Measurements from ENCODE around the gene LRMDA.

Gene LRMDA

DNA sequence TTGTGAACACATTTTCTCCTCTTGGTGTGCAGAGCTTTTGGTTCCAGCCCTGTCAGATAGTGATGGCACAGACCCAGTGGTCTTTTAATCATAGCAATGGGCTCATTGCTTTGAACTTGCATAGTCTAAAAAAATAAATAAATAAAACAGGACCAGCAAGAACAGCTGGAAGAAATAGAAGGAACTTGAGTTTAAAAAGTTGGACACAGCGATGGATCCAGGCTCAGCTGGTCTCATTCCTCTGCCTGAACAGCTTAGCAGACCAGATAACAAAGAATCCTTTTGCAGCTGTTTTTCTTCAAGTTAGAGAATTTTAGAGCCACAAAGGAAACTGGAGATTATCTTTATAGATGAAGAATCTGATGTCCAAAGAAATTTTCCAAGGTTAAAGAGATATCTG lies 1005.6 kb downstream of the LRMDA start:
- DNase-seq, result no peak

- DNase-seq, result no peak
These were observed 1009.0 kb downstream of the LRMDA start for GRCh38 chr10:76440426-76440825.

- no peak for DNase-seq
These were observed 1010.7 kb downstream of the LRMDA start for GRCh38 chr10:76442113-76442512.

GRCh38 chr10:76444034-76444800 lies 1012.8 kb downstream of the LRMDA start:
- DNase-seq, result no peak

DNA sequence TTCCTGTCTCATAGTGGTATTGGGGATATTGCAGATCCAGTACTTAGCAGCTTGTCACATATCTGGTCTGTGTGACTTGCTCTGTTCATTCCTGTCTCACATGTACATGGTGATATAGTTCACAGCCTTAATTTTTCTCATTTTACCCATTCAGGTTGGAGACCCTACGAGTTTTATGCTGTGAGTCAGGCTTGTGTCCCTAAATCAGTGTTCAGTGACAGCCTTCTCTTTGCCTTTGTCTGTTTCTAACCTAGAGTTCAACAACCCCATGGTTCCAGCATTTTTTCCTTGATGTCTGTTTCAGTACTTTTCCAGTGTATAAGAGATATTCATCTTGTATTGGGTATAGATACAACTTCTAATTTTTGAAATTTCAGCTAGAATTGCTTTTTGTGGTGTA lies 1016.2 kb downstream of the LRMDA start:
- DNase-seq, result no peak

DNA sequence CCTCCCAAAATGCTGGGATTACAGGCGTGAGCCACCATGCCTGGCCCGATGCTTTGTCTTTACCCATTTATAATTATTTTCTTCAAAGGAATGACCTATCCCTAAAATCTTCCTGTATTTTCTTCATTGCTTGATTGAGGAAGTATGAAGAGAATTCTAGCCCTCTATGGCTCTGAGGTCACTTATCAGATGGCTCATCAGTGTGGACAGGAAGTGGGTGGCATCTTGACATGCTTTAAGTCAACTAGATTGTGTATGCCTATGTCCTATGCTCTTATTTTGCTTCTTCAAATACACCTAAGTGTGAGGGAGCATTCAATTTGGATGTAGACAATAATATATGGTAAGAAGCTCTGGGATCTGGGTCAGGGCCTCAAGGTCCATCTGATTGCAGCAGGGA lies 1020.5 kb downstream of the LRMDA start:
- DNase-seq, result peak; percentile 53

DNA sequence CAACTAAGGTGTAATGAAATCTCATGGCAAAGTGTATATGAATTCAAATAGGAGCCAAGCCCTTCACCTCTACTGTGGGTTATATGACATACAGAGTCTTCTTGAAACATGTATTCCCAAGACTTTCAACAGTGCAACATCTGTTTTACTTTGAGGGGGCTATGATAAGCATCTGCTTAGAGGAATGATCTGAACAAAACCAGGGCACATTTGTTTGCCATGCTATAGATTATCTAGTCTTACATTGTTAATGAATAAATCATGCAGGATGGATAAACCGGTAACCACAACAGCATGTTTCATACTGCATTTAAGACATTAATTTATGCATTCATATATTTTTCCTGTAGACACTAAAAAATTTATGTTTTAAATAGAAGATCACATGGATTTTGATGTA lies 1021.9 kb downstream of the LRMDA start:
- DNase-seq, result no peak

DNA sequence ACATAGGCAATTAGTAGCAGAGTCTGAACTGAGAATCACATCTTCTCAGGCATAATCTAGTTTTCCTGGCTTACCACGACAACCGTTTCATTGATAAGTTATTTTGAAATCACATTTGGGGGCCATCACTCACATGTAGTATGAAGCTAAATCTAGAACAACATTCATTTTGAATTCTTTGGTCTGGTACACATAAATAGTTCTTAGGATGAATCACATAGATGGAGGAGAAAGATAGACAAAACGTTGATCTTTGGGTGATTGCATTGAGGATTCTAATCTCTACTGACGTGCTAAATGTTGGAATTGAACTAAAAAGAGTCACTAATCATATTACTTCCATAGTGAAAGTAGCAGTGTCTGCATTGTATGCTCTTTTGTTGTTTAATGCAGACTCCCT lies 1022.6 kb downstream of the LRMDA start:
- no peak for DNase-seq

DNA sequence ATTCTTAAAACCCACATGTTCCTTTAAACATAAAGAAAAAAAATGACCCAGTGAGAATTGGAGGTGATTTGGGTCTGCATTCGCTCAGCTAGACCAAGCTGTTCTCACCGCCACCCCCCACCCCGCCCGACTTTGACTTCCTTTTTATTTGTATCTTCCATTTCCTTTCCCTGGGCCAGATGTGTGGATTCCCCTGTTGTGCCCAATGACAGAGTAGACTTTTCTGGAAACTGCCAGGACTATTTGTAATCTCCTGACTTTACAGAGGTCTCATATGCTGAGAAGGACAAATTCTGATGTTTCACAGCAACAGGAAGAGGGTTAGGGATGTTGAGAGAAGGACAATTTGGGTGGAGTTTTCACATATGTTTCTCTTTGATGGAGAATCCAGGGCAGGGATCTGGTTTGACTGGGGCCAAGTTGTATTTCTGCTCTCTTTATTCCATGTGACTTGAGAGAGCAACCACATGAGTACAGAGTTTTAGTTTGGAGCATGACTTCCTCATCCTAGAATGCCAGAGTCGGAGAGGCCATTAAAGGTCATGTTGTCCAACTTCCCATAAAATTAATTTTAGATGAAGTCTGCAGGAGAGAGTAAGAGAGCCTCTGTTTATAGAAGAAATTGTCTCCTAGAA lies 1023.2 kb downstream of the LRMDA start:
- DNase-seq, result no peak

- no peak for DNase-seq
These were observed 1024.8 kb downstream of the LRMDA start for GRCh38 chr10:76456197-76456596.

GRCh38 chr10:76459016-76459730 lies 1027.7 kb downstream of the LRMDA start:
- no peak for DNase-seq

DNA sequence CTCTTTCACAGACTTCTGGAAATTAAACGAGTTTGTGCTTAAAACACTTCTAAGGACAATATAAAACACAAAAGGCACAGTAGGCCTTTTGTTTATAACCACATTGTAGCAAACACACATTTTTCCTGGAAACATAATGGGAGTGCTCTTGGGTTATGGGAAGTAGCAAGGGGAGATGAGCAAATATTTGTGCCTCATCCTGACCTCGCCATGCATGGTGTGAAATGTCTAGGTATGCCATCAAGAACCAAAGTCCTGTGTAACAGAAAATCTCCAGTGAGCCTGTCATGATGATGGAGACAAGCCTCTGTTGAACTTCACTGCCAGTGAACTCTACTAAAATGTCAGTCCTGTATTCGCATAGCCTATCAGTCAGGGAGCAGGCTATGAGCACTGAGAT lies 1029.6 kb downstream of the LRMDA start:
- DNase-seq, result no peak

- DNase-seq, result no peak
These were observed 1031.7 kb downstream of the LRMDA start for GRCh38 chr10:76463111-76463510.

DNA sequence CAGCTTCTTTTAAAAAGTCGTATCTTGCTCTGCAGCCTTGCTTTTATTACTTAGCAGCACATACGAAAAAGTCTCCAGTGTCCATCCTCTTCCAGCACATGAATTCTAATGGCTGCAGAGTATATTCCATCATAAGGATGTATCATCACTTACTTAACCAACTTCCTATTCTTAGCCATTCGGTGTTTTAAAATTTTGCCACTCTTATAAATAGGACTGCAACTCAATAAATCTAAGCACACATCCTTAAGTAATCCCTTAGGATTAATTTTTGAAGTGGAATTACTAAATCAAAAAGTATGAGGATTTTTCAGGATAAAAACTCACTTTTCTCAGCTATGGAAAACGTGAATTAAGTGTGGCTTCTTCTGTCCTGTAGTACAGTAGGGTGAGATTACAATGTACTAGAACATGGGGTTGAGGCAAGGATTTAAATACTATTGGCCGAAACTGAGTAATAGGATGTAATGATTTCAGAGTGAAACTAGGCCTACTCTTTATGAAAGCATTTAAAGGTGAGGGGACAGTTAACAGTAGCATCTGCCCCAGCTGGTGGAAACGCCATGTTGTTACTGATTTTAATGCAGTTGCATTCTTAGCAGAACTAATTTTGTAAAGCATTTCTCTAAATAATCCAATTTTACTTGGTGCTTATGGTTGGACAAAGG lies 1035.5 kb downstream of the LRMDA start:
- DNase-seq, result no peak

GRCh38 chr10:76469675-76470074 lies 1038.3 kb downstream of the LRMDA start:
- DNase-seq, result no peak

GRCh38 chr10:76479103-76479790 lies 1047.8 kb downstream of the LRMDA start:
- no peak for DNase-seq

- DNase-seq, result no peak
These were observed 1049.8 kb downstream of the LRMDA start for GRCh38 chr10:76481178-76481577.

- no peak for DNase-seq
These were observed 1056.2 kb downstream of the LRMDA start for GRCh38 chr10:76487582-76487981.

- no peak for DNase-seq
These were observed 1057.2 kb downstream of the LRMDA start for GRCh38 chr10:76488602-76489001.

DNA sequence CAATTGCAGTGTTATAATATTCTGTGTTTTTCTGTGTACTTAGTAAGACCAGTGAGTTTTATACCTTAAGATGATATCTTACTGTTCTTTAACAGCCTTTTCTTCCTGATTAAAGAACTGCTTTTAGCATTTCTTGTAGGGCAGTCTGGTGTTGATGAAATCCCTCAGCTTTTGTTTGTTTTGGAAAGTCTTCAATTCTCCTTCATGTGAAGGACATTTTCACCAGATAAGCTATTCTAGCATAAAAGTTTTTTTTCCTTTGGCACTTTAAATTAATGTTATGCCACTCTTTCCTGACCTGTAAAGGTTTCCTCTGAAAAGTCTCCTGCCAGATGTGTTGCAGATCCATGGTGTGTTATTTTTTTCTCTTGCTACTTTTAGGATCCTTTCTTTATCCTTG lies 1059.8 kb downstream of the LRMDA start:
- no peak for DNase-seq

DNA sequence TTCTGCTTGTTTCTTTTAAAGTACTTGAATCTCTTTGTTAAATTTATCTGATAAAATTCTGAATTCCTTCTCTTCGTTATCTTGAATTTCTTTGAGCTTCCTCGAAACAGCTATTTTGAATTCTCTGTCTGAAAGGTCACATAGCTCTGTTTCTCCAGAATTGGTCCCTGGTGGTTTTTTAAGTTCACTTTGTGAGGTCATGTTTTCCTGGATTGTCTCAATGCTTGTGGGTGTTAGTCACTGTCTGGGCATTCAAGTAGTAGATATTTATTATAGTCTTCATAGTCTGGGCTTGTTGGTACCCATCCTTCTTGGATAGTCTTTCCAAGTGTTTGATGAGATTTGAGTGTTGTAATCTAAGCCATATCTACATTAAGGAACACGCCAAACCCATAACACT lies 1060.6 kb downstream of the LRMDA start:
- DNase-seq, result no peak

- no peak for DNase-seq
These were observed 1061.5 kb downstream of the LRMDA start for GRCh38 chr10:76492678-76493472.
